Putamen (tissue), 1 donor: ENCODE measurements around the gene IBA57.

Experiments used
- DNase-seq: peaks from one replicate; pipeline ENCODE4 v3.0.0-alpha.2; 2016; ENCODE audit warnings: low spot score

IBA57 gene

GRCh38 chr1:228156941-228157728 is 8.5 kb upstream of the IBA57 start:
- DNase-seq, result no peak

GRCh38 chr1:228157729-228158126 is 7.9 kb upstream of the IBA57 start:
- no peak for DNase-seq

GRCh38 chr1:228158151-228159007 is 7.2 kb upstream of the IBA57 start:
- no peak for DNase-seq

- no peak for DNase-seq
Observed at GRCh38 chr1:228159008-228159665, 6.5 kb upstream of the IBA57 start.

- DNase-seq, result no peak
Observed at GRCh38 chr1:228160201-228160761, 5.3 kb upstream of the IBA57 start.

GRCh38 chr1:228161362-228161761 is 4.2 kb upstream of the IBA57 start:
- no peak for DNase-seq

GRCh38 chr1:228161866-228162265 is 3.7 kb upstream of the IBA57 start:
- no peak for DNase-seq

- no peak for DNase-seq
Observed at GRCh38 chr1:228162286-228163006, 3.2 kb upstream of the IBA57 start.

- no peak for DNase-seq
Observed at GRCh38 chr1:228163007-228163753, 2.4 kb upstream of the IBA57 start.

- DNase-seq, result no peak
Observed at GRCh38 chr1:228163776-228164519, 1.7 kb upstream of the IBA57 start.

- DNase-seq, result no peak
Observed at GRCh38 chr1:228164561-228165371, 838 bp upstream of the IBA57 start.

- peak; percentile 68 for DNase-seq
Observed at GRCh38 chr1:228166170-228166936, 749 bp downstream of the IBA57 start.

GRCh38 chr1:228168563-228169270 is 3.1 kb downstream of the IBA57 start:
- DNase-seq, result no peak

- no peak for DNase-seq
Observed at GRCh38 chr1:228169345-228169744, 3.7 kb downstream of the IBA57 start.

GRCh38 chr1:228170666-228171065 is 5.1 kb downstream of the IBA57 start:
- DNase-seq, result no peak

GRCh38 chr1:228171221-228171891 is 5.8 kb downstream of the IBA57 start:
- no peak for DNase-seq
